Erythroblast (primary cell): ENCODE measurements around the gene ALS2.

Source experiments
- GATA1 ChIP-seq: IDR thresholded peaks from 2 replicates; pipeline ENCODE4 v1.6.1; 2011; ENCODE audit warnings: low read depth, mild to moderate bottlenecking, control low read depth, low read length, moderate library complexity
- POLR2A ChIP-seq: IDR thresholded peaks from 2 replicates; pipeline ENCODE4 v1.6.1; 2011; ENCODE audit warnings: mild to moderate bottlenecking, low read length

GRCh38 chr2:201746551-201746950, 34.2 kb downstream of the ALS2 start:
- TF ChIP-seq POLR2A (no peak), GATA1 (no peak)
